SU-DHL-6 (cell line): ENCODE data around the gene ELK4.

Experiments used
- H2AFZ ChIP-seq: fragments of 200-600 bp; sonication (generic); 2 replicates; pipeline ENCODE4 v1.6.1; 2014; ENCODE audit warnings: low read depth, mild to moderate bottlenecking, moderate library complexity, mixed read lengths, antibody characterized with exemption, low read length; ENCODE audit not compliant: severe bottlenecking
- H3F3A ChIP-seq: fragments of 200-600 bp; shearing (Covaris generic); 2 replicates; pipeline ENCODE4 v1.6.0; 2016; ENCODE audit warnings: antibody characterized with exemption, mild to moderate bottlenecking; ENCODE audit not compliant: insufficient read depth
- H3K27ac ChIP-seq: fragments of 200-600 bp; sonication (generic); 2 replicates; pipeline ENCODE4 v1.5.1; 2016; ENCODE audit warnings: low read depth, mild to moderate bottlenecking, low read length, moderate library complexity, mixed read lengths
- H3K27me3 ChIP-seq: fragments of 200-600 bp; sonication (generic), shearing (Covaris generic); 2 replicates; pipeline ENCODE4 v1.6.0; 2014; ENCODE audit warnings: mild to moderate bottlenecking, low read length
- H3K36me3 ChIP-seq: fragments of 200-600 bp; sonication (generic); 2 replicates; pipeline ENCODE4 v1.6.1; 2014; ENCODE audit warnings: mild to moderate bottlenecking, low read length, mixed read lengths
- H3K4me2 ChIP-seq: fragments of 300-600, 200-600 bp; shearing (Covaris generic), sonication (generic); 2 replicates; pipeline ENCODE4 v1.6.0; 2014; ENCODE audit warnings: low read length, low read depth, mild to moderate bottlenecking; ENCODE audit not compliant: poor library complexity, severe bottlenecking
- H3K4me3 ChIP-seq: fragments of 200-600 bp; sonication (generic); 2 replicates; pipeline ENCODE4 v1.5.1; 2014; ENCODE audit warnings: antibody characterized with exemption, low read length, mild to moderate bottlenecking, mixed read lengths; ENCODE audit not compliant: insufficient read depth, poor library complexity, severe bottlenecking
- H3K79me2 ChIP-seq: fragments of 200-600 bp; sonication (generic); 2 replicates; pipeline ENCODE4 v1.6.1; 2014; ENCODE audit warnings: mild to moderate bottlenecking, low read length, moderate library complexity; ENCODE audit not compliant: insufficient read depth
- H3K9ac ChIP-seq: fragments of 200-600 bp; sonication (generic); 2 replicates; pipeline ENCODE4 v1.7.0; 2014; ENCODE audit warnings: mild to moderate bottlenecking, low read length
- H3K9me2 ChIP-seq: fragments of 200-600 bp; sonication (generic); replicated peaks from 2 replicates; pipeline ENCODE4 v1.6.1; 2014; ENCODE audit warnings: low read length; ENCODE audit not compliant: insufficient read depth
- H3K9me3 ChIP-seq: fragments of 200-600 bp; sonication (generic); 2 replicates; pipeline ENCODE4 v1.6.1; 2014; ENCODE audit warnings: low read length, mixed read lengths; ENCODE audit not compliant: insufficient read depth
- H4K20me1 ChIP-seq: fragments of 200-600 bp; sonication (generic); 2 replicates; pipeline ENCODE4 v1.6.1; 2014; ENCODE audit warnings: low read depth, mild to moderate bottlenecking, antibody characterized with exemption, low read length, moderate library complexity, mixed read lengths
- CTCF ChIP-seq: fragments of 200-600 bp; sonication (generic); IDR thresholded peaks from one replicate; pipeline ENCODE4 v1.5.1; 2017; ENCODE audit warnings: antibody characterized with exemption, mild to moderate bottlenecking, low read length, moderate library complexity; ENCODE audit not compliant: insufficient read depth, poor library complexity, severe bottlenecking
- EZH2phosphoT487 ChIP-seq: fragments of 200-600 bp; sonication (generic), shearing (Covaris generic); conservative IDR thresholded peaks from 2 replicates; pipeline ENCODE4 v1.6.1; 2018; ENCODE audit warnings: mild to moderate bottlenecking, antibody characterized with exemption, low read length, moderate library complexity, mixed read lengths

ELK4 gene

GRCh38 chr1:205664399-205665017 is 32.7 kb upstream of the ELK4 start:
- H3K9me3 ChIP-seq: no peaks in the 10 kb centered on the region
- H3K36me3 ChIP-seq: no peaks in the 10 kb centered on the region
- H3F3A ChIP-seq: peaks cover 39% of the 10 kb centered on the region
- peak overlapping the region; percentile 85 for H3K4me2 ChIP-seq
- peak overlapping the region; percentile 94 for H3K27ac ChIP-seq
- peak overlapping the region; percentile 4 for H3K4me3 ChIP-seq
- peaks cover 14% of the 10 kb centered on the region for H3K79me2 ChIP-seq
- TF ChIP-seq EZH2phosphoT487: no peak
- TF ChIP-seq CTCF: no peak
- peak overlapping the region; percentile 48 for H3K9ac ChIP-seq
- H3K27me3 ChIP-seq: no peaks in the 10 kb centered on the region
- no peak overlapping the region for H2AFZ ChIP-seq
- H4K20me1 ChIP-seq: no peaks in the 10 kb centered on the region
- H3K9me2 ChIP-seq: no peaks in the 10 kb centered on the region

- no peaks in the 10 kb centered on the region for H3K9me3 ChIP-seq
- TF ChIP-seq EZH2phosphoT487 (no peak), CTCF (no peak)
- H3F3A ChIP-seq: peaks cover 28% of the 10 kb centered on the region
- peak overlapping the region; percentile 94 for H3K27ac ChIP-seq
- no peak overlapping the region for H3K9ac ChIP-seq
- peaks cover 9% of the 10 kb centered on the region for H3K79me2 ChIP-seq
- H3K4me3 ChIP-seq: no peak overlapping the region
- H2AFZ ChIP-seq: no peak overlapping the region
- no peaks in the 10 kb centered on the region for H3K9me2 ChIP-seq
- H3K36me3 ChIP-seq: no peaks in the 10 kb centered on the region
- no peaks in the 10 kb centered on the region for H3K27me3 ChIP-seq
- no peaks in the 10 kb centered on the region for H4K20me1 ChIP-seq
- no peak overlapping the region for H3K4me2 ChIP-seq
Observed at GRCh38 chr1:205663286-205663936, 31.6 kb upstream of the ELK4 start.

GRCh38 chr1:205662791-205663190 is 31.0 kb upstream of the ELK4 start:
- H3K27ac ChIP-seq: no peak overlapping the region
- H3K9ac ChIP-seq: no peak overlapping the region
- H3K27me3 ChIP-seq: no peaks in the 10 kb centered on the region
- no peak overlapping the region for H3K4me3 ChIP-seq
- H3K4me2 ChIP-seq: no peak overlapping the region
- no peak for TF ChIP-seq EZH2phosphoT487
- TF ChIP-seq CTCF: no peak
- H4K20me1 ChIP-seq: no peaks in the 10 kb centered on the region
- H3F3A ChIP-seq: peaks cover 27% of the 10 kb centered on the region
- H3K36me3 ChIP-seq: no peaks in the 10 kb centered on the region
- no peaks in the 10 kb centered on the region for H3K9me3 ChIP-seq
- no peaks in the 10 kb centered on the region for H3K9me2 ChIP-seq
- no peak overlapping the region for H2AFZ ChIP-seq
- peaks cover 3% of the 10 kb centered on the region for H3K79me2 ChIP-seq
